NOMO-1 treated with DMSO at 0.1 percent for 48 hours (cell line): ENCODE measurements around the gene AMIGO2.

Source experiments
- DNase-seq: peaks from one replicate; lab custom pipeline; 2025; ENCODE audit not compliant: unreplicated experiment; lab: John Stamatoyannopoulos, UW

The AMIGO2 gene

GRCh38 chr12:47099610-47100009, 19.9 kb upstream of the AMIGO2 start:
- no peak for DNase-seq

GRCh38 chr12:47098099-47098498, 18.3 kb upstream of the AMIGO2 start:
- no peak for DNase-seq

GRCh38 chr12:47097276-47097896, 17.6 kb upstream of the AMIGO2 start:
- DNase-seq = no peak

GRCh38 chr12:47095446-47096236, 15.9 kb upstream of the AMIGO2 start:
- no peak for DNase-seq

- no peak for DNase-seq
These were observed 15.0 kb upstream of the AMIGO2 start for GRCh38 chr12:47094804-47095203.

GRCh38 chr12:47091009-47091408, 11.2 kb upstream of the AMIGO2 start:
- no peak for DNase-seq

- no peak for DNase-seq
These were observed 8.5 kb upstream of the AMIGO2 start for GRCh38 chr12:47088021-47088944.

GRCh38 chr12:47087088-47087688, 7.4 kb upstream of the AMIGO2 start:
- DNase-seq = no peak

GRCh38 chr12:47085815-47086252, 6.1 kb upstream of the AMIGO2 start:
- DNase-seq = peak; percentile 86

GRCh38 chr12:47084172-47084571, 4.4 kb upstream of the AMIGO2 start:
- no peak for DNase-seq

GRCh38 chr12:47082796-47083621, 3.2 kb upstream of the AMIGO2 start:
- DNase-seq = peak; percentile 53

- DNase-seq = peak; percentile 18
These were observed 2.5 kb upstream of the AMIGO2 start for GRCh38 chr12:47082283-47082682.

GRCh38 chr12:47080725-47081502, 1.2 kb upstream of the AMIGO2 start:
- DNase-seq = peak; percentile 68

- DNase-seq = peak; percentile 14
These were observed 394 bp upstream of the AMIGO2 start for GRCh38 chr12:47079981-47080724.

- DNase-seq = no peak
These were observed 859 bp downstream of the AMIGO2 start for GRCh38 chr12:47078733-47079467.

- no peak for DNase-seq
These were observed 1.7 kb downstream of the AMIGO2 start for GRCh38 chr12:47078086-47078395.

GRCh38 chr12:47077206-47078085, 2.3 kb downstream of the AMIGO2 start:
- DNase-seq = no peak
